ENCODE measurements around the gene DIP2B. TPM values are rescaled to one million over a fixed set of nuclear protein-coding genes. Genes with fewer than 3 reads are reported as not detected.

The DIP2B gene
- total and polyA plus RNA-seq, 2 donors (not counting 1 experiment from before 2014, with no cell fraction given), result 12.6 to 21.0 TPM

DNA sequence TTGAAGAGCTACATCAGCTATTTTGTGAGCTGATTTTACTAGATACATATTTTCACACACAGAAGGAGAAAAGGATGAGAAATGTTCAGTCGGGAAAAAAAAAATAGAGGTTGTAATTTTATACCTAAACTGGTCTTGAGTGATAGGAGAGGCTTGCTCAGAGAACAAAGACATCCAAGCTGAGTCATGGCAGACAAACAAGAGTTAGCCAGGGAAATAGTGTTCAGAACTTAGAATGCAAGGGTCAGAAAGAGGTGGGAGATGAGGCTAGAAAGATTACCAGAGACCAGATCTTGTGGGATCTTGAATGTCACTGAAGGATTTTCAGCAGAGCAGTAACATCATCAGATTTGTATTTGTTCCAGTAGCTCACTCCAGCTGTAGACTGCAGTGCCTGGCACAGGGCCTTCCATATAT is 137.3 kb downstream of the DIP2B start:
- no peak overlapping the region for H2AFZ ChIP-seq (ENCODE audit: low read length)

DNA sequence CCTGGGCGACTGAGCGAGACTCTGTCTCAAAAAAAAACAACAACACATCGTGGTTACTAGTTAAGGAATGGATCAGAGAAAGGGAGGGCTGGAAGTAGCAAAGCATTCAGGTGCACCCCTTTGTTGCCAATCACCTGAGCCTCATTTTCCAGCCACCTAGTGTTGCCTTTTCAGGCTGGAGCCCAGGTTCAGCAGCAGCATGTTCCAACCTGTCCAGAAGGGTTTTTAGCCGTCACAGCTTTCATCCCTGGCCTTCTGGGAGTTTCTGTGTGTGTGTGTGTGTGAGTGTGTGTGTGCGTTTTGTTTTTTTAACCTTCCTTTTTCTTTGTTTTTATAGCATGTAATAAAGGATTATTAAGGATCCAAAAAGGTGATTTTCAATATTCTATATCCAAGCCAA is 138.0 kb downstream of the DIP2B start:
- Histone ChIP-seq H3K4me1 (ENCODE audit: control insufficient read depth, extremely low read depth, insufficient read depth, low read length) (no peaks in the 10 kb centered on the region), H3K27ac (ENCODE audit: insufficient read depth, low read length) (no peak overlapping the region), H3K9me3 (ENCODE audit: control insufficient read depth, insufficient read depth, low read depth, low read length) (no peaks in the 10 kb centered on the region), H2AFZ (ENCODE audit: low read length) (no peak overlapping the region), H3K9ac (ENCODE audit: insufficient read depth, low read length) (no peak overlapping the region), H3K27me3 (ENCODE audit: control insufficient read depth, insufficient read depth, low read length) (no peaks in the 10 kb centered on the region), H3K36me3 (ENCODE audit: control insufficient read depth, insufficient read depth, low read length) (no peaks in the 10 kb centered on the region), H3K79me2 (ENCODE audit: control insufficient read depth, insufficient read depth, low read length) (no peaks in the 10 kb centered on the region), H3K4me2 (ENCODE audit: extremely low read depth, insufficient read depth, low read length) (no peak overlapping the region), H4K20me1 (ENCODE audit: control insufficient read depth, extremely low read depth, insufficient read depth, low read length) (no peaks in the 10 kb centered on the region), H3K4me3 (replicated peaks in 1 of 4; ENCODE audit: control extremely low read depth in 1 of 4, insufficient read depth in 1 of 4, low read depth in 3 of 4, low read length in 4 of 4) (no peak overlapping the region)
- TF ChIP-seq, protein P1, sequence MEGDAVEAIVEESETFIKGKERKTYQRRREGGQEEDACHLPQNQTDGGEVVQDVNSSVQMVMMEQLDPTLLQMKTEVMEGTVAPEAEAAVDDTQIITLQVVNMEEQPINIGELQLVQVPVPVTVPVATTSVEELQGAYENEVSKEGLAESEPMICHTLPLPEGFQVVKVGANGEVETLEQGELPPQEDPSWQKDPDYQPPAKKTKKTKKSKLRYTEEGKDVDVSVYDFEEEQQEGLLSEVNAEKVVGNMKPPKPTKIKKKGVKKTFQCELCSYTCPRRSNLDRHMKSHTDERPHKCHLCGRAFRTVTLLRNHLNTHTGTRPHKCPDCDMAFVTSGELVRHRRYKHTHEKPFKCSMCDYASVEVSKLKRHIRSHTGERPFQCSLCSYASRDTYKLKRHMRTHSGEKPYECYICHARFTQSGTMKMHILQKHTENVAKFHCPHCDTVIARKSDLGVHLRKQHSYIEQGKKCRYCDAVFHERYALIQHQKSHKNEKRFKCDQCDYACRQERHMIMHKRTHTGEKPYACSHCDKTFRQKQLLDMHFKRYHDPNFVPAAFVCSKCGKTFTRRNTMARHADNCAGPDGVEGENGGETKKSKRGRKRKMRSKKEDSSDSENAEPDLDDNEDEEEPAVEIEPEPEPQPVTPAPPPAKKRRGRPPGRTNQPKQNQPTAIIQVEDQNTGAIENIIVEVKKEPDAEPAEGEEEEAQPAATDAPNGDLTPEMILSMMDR (conservative IDR thresholded peaks at IDR 0.05 in 1 of 2, IDR thresholded peaks at IDR 0.05 in 1 of 2; ENCODE audit: low read depth in 1 of 2, low read length in 2 of 2), result no peak
- TF ChIP-seq EZH2 (IDR thresholded peaks at IDR 0.05; ENCODE audit: low read length, missing control alignments), result no peak
- DNase-seq (ENCODE audit: low read depth in 2 of 2), result no peak

More for the DNA sequence above, 137.3 kb downstream of the DIP2B start:
- Histone ChIP-seq H3K79me2 (ENCODE audit: control insufficient read depth, insufficient read depth, low read length) (no peaks in the 10 kb centered on the region), H3K9me3 (ENCODE audit: control insufficient read depth, insufficient read depth, low read depth, low read length) (no peaks in the 10 kb centered on the region), H3K4me1 (ENCODE audit: control insufficient read depth, extremely low read depth, insufficient read depth, low read length) (no peaks in the 10 kb centered on the region), H4K20me1 (ENCODE audit: control insufficient read depth, extremely low read depth, insufficient read depth, low read length) (no peaks in the 10 kb centered on the region), H3K4me2 (ENCODE audit: extremely low read depth, insufficient read depth, low read length) (no peak overlapping the region), H3K4me3 (replicated peaks in 1 of 4; ENCODE audit: control extremely low read depth in 1 of 4, insufficient read depth in 1 of 4, low read depth in 3 of 4, low read length in 4 of 4) (no peak overlapping the region), H3K27ac (ENCODE audit: insufficient read depth, low read length) (no peak overlapping the region), H3K36me3 (ENCODE audit: control insufficient read depth, insufficient read depth, low read length) (no peaks in the 10 kb centered on the region), H3K27me3 (ENCODE audit: control insufficient read depth, insufficient read depth, low read length) (no peaks in the 10 kb centered on the region), H3K9ac (ENCODE audit: insufficient read depth, low read length) (no peak overlapping the region)
- peak; percentile 55 to 94 for DNase-seq (ENCODE audit: low read depth in 2 of 2)
- TF ChIP-seq, protein P1 (conservative IDR thresholded peaks at IDR 0.05 in 1 of 2, IDR thresholded peaks at IDR 0.05 in 1 of 2; ENCODE audit: low read depth in 1 of 2, low read length in 2 of 2), result no peak
- no peak for TF ChIP-seq EZH2 (IDR thresholded peaks at IDR 0.05; ENCODE audit: low read length, missing control alignments)

DNA sequence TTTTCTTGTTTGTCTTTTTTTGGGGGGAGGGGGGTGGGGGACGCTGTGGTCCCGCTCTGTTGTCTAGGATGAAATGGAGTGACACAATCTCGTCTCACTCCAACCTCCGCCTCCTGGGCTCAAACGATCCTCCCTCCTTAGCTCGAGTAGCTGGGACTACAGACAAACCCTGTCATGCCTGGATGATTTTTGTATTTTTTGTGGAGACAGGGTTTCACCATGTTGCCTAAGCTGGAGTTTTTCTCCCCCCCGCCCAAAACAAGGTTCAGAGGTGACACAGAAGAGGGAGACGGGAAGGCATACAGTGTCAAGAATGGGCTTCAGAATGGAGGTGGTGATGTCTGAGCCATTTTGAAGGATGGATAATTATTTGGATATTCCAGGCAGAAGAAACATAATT is 142.2 kb downstream of the DIP2B start:
- no peak for TF ChIP-seq EZH2 (IDR thresholded peaks at IDR 0.05; ENCODE audit: low read length, missing control alignments)
- TF ChIP-seq, protein P1 (conservative IDR thresholded peaks at IDR 0.05 in 1 of 2, IDR thresholded peaks at IDR 0.05 in 1 of 2; ENCODE audit: low read depth in 1 of 2, low read length in 2 of 2), result no peak
- Histone ChIP-seq H3K9ac (ENCODE audit: insufficient read depth, low read length) (no peak overlapping the region), H3K9me3 (ENCODE audit: control insufficient read depth, insufficient read depth, low read depth, low read length) (no peaks in the 10 kb centered on the region), H3K36me3 (ENCODE audit: control insufficient read depth, insufficient read depth, low read length) (no peaks in the 10 kb centered on the region), H3K79me2 (ENCODE audit: control insufficient read depth, insufficient read depth, low read length) (no peaks in the 10 kb centered on the region), H3K4me2 (ENCODE audit: extremely low read depth, insufficient read depth, low read length) (no peak overlapping the region), H2AFZ (ENCODE audit: low read length) (no peak overlapping the region), H3K4me1 (ENCODE audit: control insufficient read depth, extremely low read depth, insufficient read depth, low read length) (no peaks in the 10 kb centered on the region), H3K27ac (ENCODE audit: insufficient read depth, low read length) (no peak overlapping the region), H3K27me3 (ENCODE audit: control insufficient read depth, insufficient read depth, low read length) (no peaks in the 10 kb centered on the region), H3K4me3 (replicated peaks in 1 of 4; ENCODE audit: control extremely low read depth in 1 of 4, insufficient read depth in 1 of 4, low read depth in 3 of 4, low read length in 4 of 4) (no peak overlapping the region), H4K20me1 (ENCODE audit: control insufficient read depth, extremely low read depth, insufficient read depth, low read length) (no peaks in the 10 kb centered on the region)
- DNase-seq (ENCODE audit: low read depth in 2 of 2), result no peak
